IPS-20b (cell line): ENCODE data around the gene FN1.

ENCODE experiments used
- H3K27ac ChIP-seq: one replicate; pipeline ENCODE4 v1.5.1; 2013; ENCODE audit warnings: low read length
- H3K27me3 ChIP-seq: 2 replicates; pipeline ENCODE4 v1.6.1; 2013; ENCODE audit warnings: mild to moderate bottlenecking, low read length, inconsistent platforms; ENCODE audit not compliant: insufficient read depth
- H3K36me3 ChIP-seq: 2 replicates; pipeline ENCODE4 v1.6.1; 2013; ENCODE audit warnings: low read depth, mild to moderate bottlenecking, inconsistent platforms, low read length, moderate library complexity; ENCODE audit not compliant: insufficient read depth
- H3K4me1 ChIP-seq: 2 replicates; pipeline ENCODE4 v1.6.1; 2013; ENCODE audit warnings: mild to moderate bottlenecking, control low read depth, inconsistent platforms, low read length, moderate library complexity; ENCODE audit not compliant: insufficient read depth
- H3K4me3 ChIP-seq: 2 replicates; pipeline ENCODE4 v1.5.1; 2013; ENCODE audit warnings: mild to moderate bottlenecking, low read length, inconsistent platforms
- H3K9ac ChIP-seq: 2 replicates; pipeline ENCODE4 v1.6.1; 2013; ENCODE audit warnings: low read depth, mild to moderate bottlenecking, inconsistent platforms, low read length, moderate library complexity
- H3K9me3 ChIP-seq: 2 replicates; pipeline ENCODE4 v1.6.1; 2013; ENCODE audit warnings: mild to moderate bottlenecking, low read depth, low read length, inconsistent platforms; ENCODE audit not compliant: insufficient read depth

FN1 gene

GRCh38 chr2:215374642-215375466, 61.0 kb downstream of the FN1 start:
- no peaks in the 10 kb centered on the region for H3K27me3 ChIP-seq
- H3K4me3 ChIP-seq: no peak overlapping the region
- peaks cover 87% of the 10 kb centered on the region for H3K36me3 ChIP-seq
- H3K9me3 ChIP-seq: no peaks in the 10 kb centered on the region
- no peaks in the 10 kb centered on the region for H3K4me1 ChIP-seq
- no peak overlapping the region for H3K9ac ChIP-seq
- no peak overlapping the region for H3K27ac ChIP-seq

GRCh38 chr2:215374002-215374401, 61.9 kb downstream of the FN1 start:
- H3K27me3 ChIP-seq: no peaks in the 10 kb centered on the region
- no peak overlapping the region for H3K9ac ChIP-seq
- H3K4me3 ChIP-seq: no peak overlapping the region
- peaks cover 88% of the 10 kb centered on the region for H3K36me3 ChIP-seq
- H3K4me1 ChIP-seq: no peaks in the 10 kb centered on the region
- no peaks in the 10 kb centered on the region for H3K9me3 ChIP-seq
- H3K27ac ChIP-seq: no peak overlapping the region

GRCh38 chr2:215372968-215373649, 62.8 kb downstream of the FN1 start:
- no peak overlapping the region for H3K9ac ChIP-seq
- H3K4me3 ChIP-seq: no peak overlapping the region
- H3K27ac ChIP-seq: no peak overlapping the region
- H3K4me1 ChIP-seq: no peaks in the 10 kb centered on the region
- H3K9me3 ChIP-seq: no peaks in the 10 kb centered on the region
- H3K27me3 ChIP-seq: no peaks in the 10 kb centered on the region
- H3K36me3 ChIP-seq: peaks cover 88% of the 10 kb centered on the region

GRCh38 chr2:215371915-215372897, 63.7 kb downstream of the FN1 start:
- H3K27ac ChIP-seq: no peak overlapping the region
- no peak overlapping the region for H3K9ac ChIP-seq
- H3K36me3 ChIP-seq: peaks cover 89% of the 10 kb centered on the region
- H3K4me3 ChIP-seq: no peak overlapping the region
- no peaks in the 10 kb centered on the region for H3K4me1 ChIP-seq
- H3K27me3 ChIP-seq: no peaks in the 10 kb centered on the region
- H3K9me3 ChIP-seq: no peaks in the 10 kb centered on the region

GRCh38 chr2:215370112-215370965, 65.5 kb downstream of the FN1 start:
- Histone ChIP-seq H3K9ac (no peak overlapping the region), H3K36me3 (peaks cover 85% of the 10 kb centered on the region), H3K9me3 (no peaks in the 10 kb centered on the region), H3K27me3 (no peaks in the 10 kb centered on the region), H3K27ac (no peak overlapping the region), H3K4me1 (no peaks in the 10 kb centered on the region), H3K4me3 (no peak overlapping the region)

- H3K9ac ChIP-seq: no peak overlapping the region
- H3K27ac ChIP-seq: no peak overlapping the region
- H3K36me3 ChIP-seq: peaks cover 85% of the 10 kb centered on the region
These were observed 66.6 kb downstream of the FN1 start for GRCh38 chr2:215369181-215369760.

GRCh38 chr2:215368493-215368809, 67.4 kb downstream of the FN1 start:
- peaks cover 88% of the 10 kb centered on the region for H3K36me3 ChIP-seq

More at GRCh38 chr2:215369181-215369760, 66.6 kb downstream of the FN1 start:
- Histone ChIP-seq H3K27me3 (no peaks in the 10 kb centered on the region), H3K4me1 (no peaks in the 10 kb centered on the region), H3K4me3 (no peak overlapping the region), H3K9me3 (no peaks in the 10 kb centered on the region)

GRCh38 chr2:215367662-215368492, 68.0 kb downstream of the FN1 start:
- Histone ChIP-seq H3K36me3 (peaks cover 88% of the 10 kb centered on the region), H3K9me3 (no peaks in the 10 kb centered on the region), H3K9ac (no peak overlapping the region), H3K27ac (no peak overlapping the region), H3K4me3 (no peak overlapping the region), H3K4me1 (no peaks in the 10 kb centered on the region), H3K27me3 (no peaks in the 10 kb centered on the region)

More at GRCh38 chr2:215368493-215368809, 67.4 kb downstream of the FN1 start:
- Histone ChIP-seq H3K9me3 (no peaks in the 10 kb centered on the region), H3K4me1 (no peaks in the 10 kb centered on the region), H3K27me3 (no peaks in the 10 kb centered on the region), H3K4me3 (no peak overlapping the region), H3K27ac (no peak overlapping the region), H3K9ac (no peak overlapping the region)

GRCh38 chr2:215366440-215367032, 69.3 kb downstream of the FN1 start:
- Histone ChIP-seq H3K27ac (no peak overlapping the region), H3K27me3 (no peaks in the 10 kb centered on the region), H3K4me3 (no peak overlapping the region), H3K36me3 (peaks cover 88% of the 10 kb centered on the region), H3K9me3 (no peaks in the 10 kb centered on the region), H3K4me1 (no peaks in the 10 kb centered on the region), H3K9ac (no peak overlapping the region)

GRCh38 chr2:215365184-215365658, 70.6 kb downstream of the FN1 start:
- Histone ChIP-seq H3K4me3 (no peak overlapping the region), H3K27ac (no peak overlapping the region), H3K9me3 (no peaks in the 10 kb centered on the region), H3K36me3 (peaks cover 92% of the 10 kb centered on the region), H3K27me3 (no peaks in the 10 kb centered on the region), H3K9ac (no peak overlapping the region), H3K4me1 (no peaks in the 10 kb centered on the region)
